Pancreas (tissue), 10 donors: ENCODE measurements around the gene MRPL47. TPM values are rescaled to one million over a fixed set of nuclear protein-coding genes. Genes with fewer than 3 reads are reported as not detected.
A peak's percentile ranks its signal among the peaks of the same experiment; 100 is the strongest.

Experiments
- ATAC-seq, 4 donors: fragments of 200-7000 bp; cut with Tn5 transposase; one replicate each; pipeline versions ENCODE4 v1.8.0 to v1.9.1; 2020; ENCODE audit warnings: mild to moderate bottlenecking in 4 of 4, moderate library complexity in 4 of 4
- DNase-seq, 6 donors: peaks; one replicate each; pipeline ENCODE4 v3.0.0-alpha.2; 2020
- FAIRE-seq: peaks from 2 replicates; lab custom pipeline; 2012; peaks lifted over from hg19 to GRCh38; lab: Jason Lieb, UNC
- H3K27ac ChIP-seq, 4 donors: fragments of 200-600 bp; sonication (generic); 1 replicate in 3 of 4; 2 replicates in 1 of 4; pipeline versions ENCODE4 v1.5.0 to v1.8.0; 2020
- H3K27me3 ChIP-seq, 4 donors: fragments of 200-600 bp; one replicate each; pipeline ENCODE4 v1.8.0; 2021
- H3K36me3 ChIP-seq, 3 donors: fragments of 200-600 bp; sonication (generic) in 1 of 3; one replicate each; pipeline versions ENCODE4 v1.5.0 to v1.8.0; 2020 to 2021
- H3K4me1 ChIP-seq, 3 donors: fragments of 200-600 bp; one replicate each; pipeline ENCODE4 v1.8.0; 2021
- H3K4me3 ChIP-seq, 4 donors: fragments of 200-600 bp; sonication (generic) in 2 of 4; one replicate each; pipeline versions ENCODE4 v1.5.0 to v1.8.0; 2020 to 2021
- H3K9me3 ChIP-seq, 4 donors: fragments of 200-600 bp; one replicate each; pipeline ENCODE4 v1.8.0; 2021
- WGBS, 2 donors: extraction: QIAGEN DNeasy Blood & Tissue Kit; methylation state at CpG; one replicate each; pipeline ENCODE4 v1.1.7; 2013; 5-methylcytosine and 5-hydroxymethylcytosine counted together
- intact Hi-C, 3 donors: fragments of 100-400 bp; cut with DNase I; formaldehyde crosslinking; loops; one replicate each; pipeline versions ENCODE4 v1.11.1 to v1.14.2; 2022
- polyA plus RNA-seq, 2 donors: library from polyadenylated mRNA; stranded (reverse); fragments of 200-250 nt; gene quantifications; one replicate each; pipeline ENCODE4 v1.2.3, GENCODE V29; 2013
- total RNA-seq, 6 donors: library from RNA; stranded (reverse); fragmentation: NEBNext Ultra II Directional in 4 of 6; extraction: Animal tissue kit (Norgen Biotek cat#: 25700) in 4 of 6; gene quantifications; one replicate each; pipeline versions ENCODE4 v1.2.1 to v1.2.4, GENCODE V29; 2021 to 2023
- TF ChIP-seq, protein P1 (sequence below), 4 donors: fragments of 200-600 bp; sonication (generic) in 3 of 4; IDR thresholded peaks; one replicate each; pipeline versions ENCODE4 v1.5.0 to v1.8.0; 2021; ENCODE audit warnings: antibody characterized with exemption in 4 of 4
- donor health status: healthy with polysubstance abuse.
- donor health status: DM: no; HTN: no; CAD: no; lungs with moderate emphysema.
- donor health status: DM: no; HTN: no; CAD: no.
- donor health status: control.
- donor health status: control.
- donor health status: Bipolar disorder and iron deficiency.
- donor health status: DM: yes; HTN: yes; CAD: no.
- donor health status: DM: no; HTN: no; CAD: no.
- donor health status: DM: no; HTN: no; CAD: no.
- donor health status: DM: yes; HTN: yes; CAD: no.

Gene MRPL47
- 10 to 100 TPM in 3 of 6 donors, 1 to 10 TPM in 3; 5.0 to 13.2 (median 8.9) TPM for total RNA-seq
- 10 to 100 TPM; 20.1 to 21.1 TPM for polyA plus RNA-seq

DNA sequence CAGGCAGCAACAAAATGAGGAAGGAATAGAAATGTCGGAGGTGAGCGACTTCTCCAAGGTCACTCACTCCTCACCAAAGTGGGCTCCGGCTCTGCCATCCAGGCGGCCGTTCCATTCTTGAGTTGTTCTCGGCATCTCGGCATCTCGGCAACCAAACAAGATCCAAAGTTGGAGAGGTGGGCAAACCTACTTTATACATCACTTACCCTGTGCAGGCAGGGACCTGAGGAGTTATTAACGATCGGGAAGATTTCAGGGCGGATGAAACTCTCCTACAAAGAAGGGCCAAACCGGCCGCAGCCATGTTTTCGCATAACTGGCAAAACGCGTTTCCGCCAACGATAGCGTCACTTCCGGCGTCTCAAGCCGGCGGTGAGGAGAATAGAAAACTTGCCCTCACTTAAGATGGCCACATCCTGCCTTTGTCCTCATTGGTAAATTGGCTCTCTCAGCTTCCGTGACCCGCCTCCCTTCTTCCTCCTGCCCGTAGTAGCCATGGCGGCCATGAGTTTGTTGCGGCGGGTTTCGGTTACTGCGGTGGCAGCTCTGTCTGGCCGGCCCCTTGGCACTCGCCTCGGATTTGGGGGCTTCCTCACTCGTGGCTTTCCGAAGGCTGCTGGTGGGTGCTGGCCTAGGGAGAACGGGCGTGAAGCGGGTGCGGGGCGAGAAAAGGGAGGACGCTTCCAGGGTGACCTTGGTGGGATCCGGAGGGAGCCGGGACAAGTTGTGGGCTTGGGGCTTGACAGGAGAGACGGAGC, at the start of gene MRPL47, which contains the start of gene NDUFB5:
TSS of gene MRPL47 (minus strand) at position 318 of the 758 bp plus-strand sequence. CDS start at position 304, 14 bp downstream.
TSS of gene NDUFB5 (plus strand) at position 474 of the 758 bp plus-strand sequence. CDS start at position 496, 22 bp downstream.
- intact Hi-C loops = no loop called here
- peak; percentile 90 to 95 (median 92) for DNase-seq
- H3K9me3 ChIP-seq = no peaks in the 10 kb centered on the region
- peak within 1 kb of the TSS; percentile 63 to 83 (median 71) for H3K4me3 ChIP-seq
- peaks cover 0 to 15% (median 8%) of the 10 kb centered on the region in 3 donors for H3K36me3 ChIP-seq
- TF ChIP-seq, protein P1, sequence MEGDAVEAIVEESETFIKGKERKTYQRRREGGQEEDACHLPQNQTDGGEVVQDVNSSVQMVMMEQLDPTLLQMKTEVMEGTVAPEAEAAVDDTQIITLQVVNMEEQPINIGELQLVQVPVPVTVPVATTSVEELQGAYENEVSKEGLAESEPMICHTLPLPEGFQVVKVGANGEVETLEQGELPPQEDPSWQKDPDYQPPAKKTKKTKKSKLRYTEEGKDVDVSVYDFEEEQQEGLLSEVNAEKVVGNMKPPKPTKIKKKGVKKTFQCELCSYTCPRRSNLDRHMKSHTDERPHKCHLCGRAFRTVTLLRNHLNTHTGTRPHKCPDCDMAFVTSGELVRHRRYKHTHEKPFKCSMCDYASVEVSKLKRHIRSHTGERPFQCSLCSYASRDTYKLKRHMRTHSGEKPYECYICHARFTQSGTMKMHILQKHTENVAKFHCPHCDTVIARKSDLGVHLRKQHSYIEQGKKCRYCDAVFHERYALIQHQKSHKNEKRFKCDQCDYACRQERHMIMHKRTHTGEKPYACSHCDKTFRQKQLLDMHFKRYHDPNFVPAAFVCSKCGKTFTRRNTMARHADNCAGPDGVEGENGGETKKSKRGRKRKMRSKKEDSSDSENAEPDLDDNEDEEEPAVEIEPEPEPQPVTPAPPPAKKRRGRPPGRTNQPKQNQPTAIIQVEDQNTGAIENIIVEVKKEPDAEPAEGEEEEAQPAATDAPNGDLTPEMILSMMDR (IDR thresholded peaks at IDR 0.05) = no peak
- peaks cover 3 to 16% (median 10%) of the 10 kb centered on the region in 3 donors for H3K4me1 ChIP-seq
- 0 to 1% methylated on average over 45 of the region's 45 CpGs for WGBS, 2 donors
- peak; percentile 100 for ATAC-seq
- peak; percentile 64 for FAIRE-seq
- no peaks in the 10 kb centered on the region for H3K27me3 ChIP-seq
- peak within 1 kb of the TSS; percentile 76 to 82 (median 79) for H3K27ac ChIP-seq

DNA sequence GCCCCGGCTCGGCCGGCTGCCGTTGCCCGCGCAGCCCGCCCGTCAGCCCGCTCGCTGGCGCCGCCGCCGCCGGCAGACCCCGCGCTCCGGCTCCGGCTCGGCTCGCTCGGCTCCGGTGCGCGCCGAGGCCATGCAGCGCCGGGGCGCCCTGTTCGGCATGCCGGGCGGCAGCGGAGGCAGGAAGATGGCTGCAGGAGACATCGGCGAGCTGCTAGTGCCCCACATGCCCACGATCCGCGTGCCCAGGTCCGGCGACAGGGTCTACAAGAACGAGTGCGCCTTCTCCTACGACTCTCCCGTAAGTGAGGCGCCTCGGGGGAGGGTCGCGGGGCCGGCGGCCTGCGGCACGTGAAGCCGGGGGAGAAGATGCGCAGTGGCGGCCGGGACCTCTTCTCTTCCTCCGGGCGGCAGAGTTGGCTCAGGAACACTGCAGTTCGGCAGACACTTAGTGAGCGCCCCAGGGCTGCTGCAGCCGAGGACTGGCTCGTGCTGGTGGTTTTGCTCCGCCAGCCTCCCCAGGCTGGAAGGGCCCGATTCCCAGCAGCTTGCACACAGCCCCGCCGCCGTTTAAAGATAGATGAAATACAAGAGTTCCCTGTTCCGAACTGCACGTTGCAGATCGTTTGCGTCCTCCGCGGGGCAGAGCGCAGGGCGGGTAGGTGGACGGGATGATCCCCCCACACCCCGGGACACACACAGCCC, 48.8 kb upstream of the MRPL47 start:
- no peaks in the 10 kb centered on the region for H3K4me1 ChIP-seq
- DNase-seq (peak; percentile 52 to 88 (median 73)), FAIRE-seq (no peak), ATAC-seq (peak; percentile 67 to 88 (median 80))
- H3K27me3 ChIP-seq = no peaks in the 10 kb centered on the region
- H3K36me3 ChIP-seq = no peaks in the 10 kb centered on the region
- H3K9me3 ChIP-seq = no peaks in the 10 kb centered on the region
- TF ChIP-seq, protein P1 (IDR thresholded peaks at IDR 0.05) = no peak
- peak overlapping the region; percentile 73 to 91 (median 82) for H3K27ac ChIP-seq
- 0% methylated on average over 70 to 77 of the region's 77 CpGs for WGBS, 2 donors
- H3K4me3 ChIP-seq = peak overlapping the region; percentile 59 to 77 (median 69)
- intact Hi-C loops = no loop called here

DNA sequence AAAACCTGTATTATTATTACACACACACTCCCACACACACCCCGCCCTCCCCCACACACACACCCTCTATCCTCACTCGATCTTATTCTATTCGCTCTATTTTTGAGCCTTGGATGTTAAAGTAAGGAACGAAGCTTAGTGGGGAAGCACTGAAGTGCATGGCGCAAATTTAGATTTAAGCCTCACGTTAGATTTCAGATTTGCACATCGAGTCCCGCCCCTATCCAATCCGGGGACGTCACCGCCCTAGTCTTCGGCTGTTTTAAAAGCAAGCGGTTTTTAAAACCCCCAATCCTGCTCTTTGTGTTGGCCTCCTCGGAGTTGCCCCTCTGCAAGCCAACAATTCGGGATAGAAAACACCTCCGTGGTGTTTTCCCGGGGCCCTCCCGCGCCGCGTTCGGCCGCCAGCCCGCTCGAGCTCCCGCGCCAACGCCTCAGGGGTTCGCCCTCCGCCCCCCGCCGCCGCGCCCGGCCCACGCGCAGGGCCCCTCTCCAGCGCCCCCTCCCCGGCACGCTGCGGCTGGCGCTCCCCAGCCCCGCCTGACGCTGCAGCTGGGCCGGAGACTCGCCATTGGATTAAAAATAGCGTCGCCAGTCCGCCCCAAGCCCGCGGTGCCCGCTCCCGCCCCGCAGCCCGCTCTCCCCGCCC, 48.1 kb upstream of the MRPL47 start, which contains the start of gene USP13:
TSS of gene USP13 (plus strand) at position 594 of the 649 bp plus-strand sequence. CDS start 186 bp downstream, outside the sequence.
- 0% methylated on average over 41 to 56 of the region's 56 CpGs for WGBS, 2 donors
- Histone ChIP-seq H3K9me3 (no peaks in the 10 kb centered on the region), H3K36me3 (no peaks in the 10 kb centered on the region), H3K27me3 (no peaks in the 10 kb centered on the region), H3K4me3 (peak within 1 kb of the TSS; percentile 59 to 77 (median 69)), H3K4me1 (no peaks in the 10 kb centered on the region), H3K27ac (peak within 1 kb of the TSS; percentile 73 to 91 (median 82))
- intact Hi-C loops = no loop called here
- FAIRE-seq (no peak), DNase-seq (peak; percentile 70 to 84 (median 73)), ATAC-seq (peak; percentile 73 to 86 (median 76))
- TF ChIP-seq, protein P1 (IDR thresholded peaks at IDR 0.05) = no peak

DNA sequence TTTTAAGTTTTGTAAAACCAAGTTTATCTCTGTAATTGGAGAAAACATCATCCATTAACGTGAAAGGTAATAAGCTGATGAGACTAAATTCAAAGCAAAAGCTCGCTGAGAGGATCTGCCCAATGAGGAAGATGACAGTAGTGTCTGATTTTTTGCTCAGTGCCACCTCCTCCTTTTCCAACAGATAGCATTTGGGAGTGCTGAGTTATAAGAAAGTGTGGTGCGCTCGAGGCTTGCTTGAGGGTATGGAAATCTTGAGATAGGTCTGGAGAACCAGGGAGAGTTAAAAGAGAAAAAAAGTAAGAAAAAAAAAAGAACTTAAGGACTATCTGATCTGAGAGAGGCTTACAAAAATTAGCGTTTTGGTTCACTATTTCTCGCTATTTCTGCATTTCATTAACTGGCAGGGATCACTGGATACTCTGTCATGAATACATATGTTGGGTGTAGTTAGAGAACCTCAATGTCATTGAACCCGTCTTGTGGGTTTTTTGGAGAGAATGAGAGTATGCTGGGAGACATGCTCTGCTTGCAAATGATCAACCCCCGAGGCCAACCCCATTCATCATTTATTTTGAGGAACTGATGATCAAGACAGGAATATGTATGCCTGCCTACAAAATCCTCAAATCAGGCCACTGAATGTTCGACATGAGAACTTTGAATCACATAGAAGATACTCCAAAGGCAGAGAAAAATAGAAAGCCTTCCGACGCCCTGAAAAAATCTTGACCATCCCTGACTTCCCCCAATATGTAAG, 47.4 kb upstream of the MRPL47 start:
- peak overlapping the region in 2 of 4 donors; percentile 84 to 91 for H3K27ac ChIP-seq
- WGBS, 2 donors = 44 to 46% methylated on average over 11 of the region's 11 CpGs

More for the DNA sequence above, 47.4 kb upstream of the MRPL47 start:
- peak overlapping the region in 3 of 4 donors; percentile 66 to 77 (median 72) for H3K4me3 ChIP-seq
- H3K9me3 ChIP-seq = no peaks in the 10 kb centered on the region
- H3K4me1 ChIP-seq = no peaks in the 10 kb centered on the region
- no peak for ATAC-seq
- H3K27me3 ChIP-seq = no peaks in the 10 kb centered on the region
- DNase-seq = no peak
- TF ChIP-seq, protein P1 (IDR thresholded peaks at IDR 0.05) = no peak
- intact Hi-C loops = no loop called here
- no peaks in the 10 kb centered on the region for H3K36me3 ChIP-seq
- FAIRE-seq = no peak
